Hepatocyte (in vitro differentiated cells): ENCODE measurements around the gene GART. TPM values are rescaled to one million over a fixed set of nuclear protein-coding genes. Genes with fewer than 3 reads are reported as not detected.

ENCODE experiments used
- DNase-seq: peaks from one replicate; pipeline ENCODE4 v3.0.0-alpha.2; 2016; ENCODE audit warnings: low spot score
- H2AFZ ChIP-seq: fragments of 200-600 bp; sonication (generic); 2 replicates; pipeline ENCODE4 v1.6.0; 2016; ENCODE audit warnings: antibody characterized with exemption, mild to moderate bottlenecking
- H3K27ac ChIP-seq: fragments of 200-600 bp; sonication (generic); 2 replicates; pipeline ENCODE4 v1.5.1; 2016; ENCODE audit warnings: mild to moderate bottlenecking
- H3K27me3 ChIP-seq: fragments of 200-600 bp; sonication (generic); 2 replicates; pipeline ENCODE4 v1.6.1; 2016
- H3K36me3 ChIP-seq: fragments of 200-600 bp; sonication (generic); replicated peaks from 2 replicates; pipeline ENCODE4 v1.5.1; 2016; ENCODE audit warnings: low read depth; ENCODE audit not compliant: insufficient read depth
- H3K4me1 ChIP-seq: fragments of 200-600 bp; sonication (generic); 2 replicates; pipeline ENCODE4 v1.5.1; 2016; ENCODE audit warnings: mild to moderate bottlenecking, moderate library complexity; ENCODE audit not compliant: insufficient read depth
- H3K4me2 ChIP-seq: fragments of 200-600 bp; sonication (generic); 2 replicates; pipeline ENCODE4 v1.6.0; 2016
- H3K4me3 ChIP-seq: fragments of 200-600 bp; sonication (generic); 2 replicates; pipeline ENCODE4 v1.5.1; 2016; ENCODE audit warnings: mild to moderate bottlenecking
- H3K79me2 ChIP-seq: fragments of 200-600 bp; sonication (generic); 2 replicates; pipeline ENCODE4 v1.6.0; 2017; ENCODE audit warnings: mild to moderate bottlenecking
- H3K9me2 ChIP-seq: fragments of 200-600 bp; sonication (generic); replicated peaks from 2 replicates; pipeline ENCODE4 v1.6.0; 2017; ENCODE audit warnings: mild to moderate bottlenecking; ENCODE audit not compliant: insufficient read depth
- H3K9me3 ChIP-seq: fragments of 200-600 bp; sonication (generic); 2 replicates; pipeline ENCODE4 v1.5.1; 2016; ENCODE audit warnings: low read depth, mild to moderate bottlenecking
- H4K20me1 ChIP-seq: fragments of 200-600 bp; sonication (generic); 2 replicates; pipeline ENCODE4 v1.6.0; 2016; ENCODE audit warnings: mild to moderate bottlenecking; ENCODE audit not compliant: insufficient read depth, poor library complexity, severe bottlenecking
- EZH2 ChIP-seq: fragments of 200-600 bp; sonication (generic); IDR thresholded peaks from 2 replicates; pipeline ENCODE4 v1.6.1; 2016; ENCODE audit warnings: antibody characterized with exemption, mild to moderate bottlenecking, borderline replicate concordance
- EZH2phosphoT487 ChIP-seq: fragments of 200-600 bp; sonication (generic); IDR thresholded peaks from one replicate; pipeline ENCODE4 v1.6.1; 2018; ENCODE audit warnings: antibody characterized with exemption, mild to moderate bottlenecking, low read depth, moderate library complexity; ENCODE audit not compliant: unreplicated experiment, severe bottlenecking
- WGBS: methylation state at CpG from one replicate; pipeline ENCODE4 v1.1.6; 2016; ENCODE audit warnings: low lambda C conversion rate; ENCODE audit errors: missing lambda C conversion rate; 5-methylcytosine and 5-hydroxymethylcytosine counted together
- polyA plus RNA-seq: library from polyadenylated mRNA; unstranded; fragments of >200 nt; fragmentation: Nextera tagmentation; extraction: Ambion mirVana; gene quantifications from 2 replicates; pipeline ENCODE4 v1.2.1, GENCODE V29; 2016
- total RNA-seq: library from RNA; depleted of rRNA; stranded (reverse); fragments of >200 nt; gene quantifications from 2 replicates; pipeline ENCODE4 v1.2.3, GENCODE V29; 2014
- TF ChIP-seq, protein P1 (sequence below): fragments of 200-600 bp; sonication (generic); IDR thresholded peaks from 2 replicates; pipeline ENCODE4 v1.5.1; 2016; ENCODE audit warnings: antibody characterized with exemption, mild to moderate bottlenecking; ENCODE audit not compliant: poor library complexity

The GART gene
- total and polyA plus RNA-seq, 2 experiments from 2014 or later: 41.6 to 83.3 TPM

GRCh38 chr21:33559813-33560212, 17.9 kb upstream of the GART start:
- Histone ChIP-seq H2AFZ (no peak overlapping the region), H4K20me1 (peaks cover 84% of the 10 kb centered on the region), H3K36me3 (no peaks in the 10 kb centered on the region), H3K27ac (no peak overlapping the region), H3K4me1 (no peaks in the 10 kb centered on the region), H3K4me3 (no peak overlapping the region), H3K9me3 (no peaks in the 10 kb centered on the region), H3K79me2 (peaks cover 97% of the 10 kb centered on the region), H3K27me3 (no peaks in the 10 kb centered on the region), H3K4me2 (no peak overlapping the region), H3K9me2 (no peaks in the 10 kb centered on the region)
- 97% methylated on average over 10 of the region's 10 CpGs for WGBS
- no peak for DNase-seq
- TF ChIP-seq EZH2 (no peak), EZH2phosphoT487 (no peak)
- TF ChIP-seq, protein P1, sequence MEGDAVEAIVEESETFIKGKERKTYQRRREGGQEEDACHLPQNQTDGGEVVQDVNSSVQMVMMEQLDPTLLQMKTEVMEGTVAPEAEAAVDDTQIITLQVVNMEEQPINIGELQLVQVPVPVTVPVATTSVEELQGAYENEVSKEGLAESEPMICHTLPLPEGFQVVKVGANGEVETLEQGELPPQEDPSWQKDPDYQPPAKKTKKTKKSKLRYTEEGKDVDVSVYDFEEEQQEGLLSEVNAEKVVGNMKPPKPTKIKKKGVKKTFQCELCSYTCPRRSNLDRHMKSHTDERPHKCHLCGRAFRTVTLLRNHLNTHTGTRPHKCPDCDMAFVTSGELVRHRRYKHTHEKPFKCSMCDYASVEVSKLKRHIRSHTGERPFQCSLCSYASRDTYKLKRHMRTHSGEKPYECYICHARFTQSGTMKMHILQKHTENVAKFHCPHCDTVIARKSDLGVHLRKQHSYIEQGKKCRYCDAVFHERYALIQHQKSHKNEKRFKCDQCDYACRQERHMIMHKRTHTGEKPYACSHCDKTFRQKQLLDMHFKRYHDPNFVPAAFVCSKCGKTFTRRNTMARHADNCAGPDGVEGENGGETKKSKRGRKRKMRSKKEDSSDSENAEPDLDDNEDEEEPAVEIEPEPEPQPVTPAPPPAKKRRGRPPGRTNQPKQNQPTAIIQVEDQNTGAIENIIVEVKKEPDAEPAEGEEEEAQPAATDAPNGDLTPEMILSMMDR: no peak

DNA sequence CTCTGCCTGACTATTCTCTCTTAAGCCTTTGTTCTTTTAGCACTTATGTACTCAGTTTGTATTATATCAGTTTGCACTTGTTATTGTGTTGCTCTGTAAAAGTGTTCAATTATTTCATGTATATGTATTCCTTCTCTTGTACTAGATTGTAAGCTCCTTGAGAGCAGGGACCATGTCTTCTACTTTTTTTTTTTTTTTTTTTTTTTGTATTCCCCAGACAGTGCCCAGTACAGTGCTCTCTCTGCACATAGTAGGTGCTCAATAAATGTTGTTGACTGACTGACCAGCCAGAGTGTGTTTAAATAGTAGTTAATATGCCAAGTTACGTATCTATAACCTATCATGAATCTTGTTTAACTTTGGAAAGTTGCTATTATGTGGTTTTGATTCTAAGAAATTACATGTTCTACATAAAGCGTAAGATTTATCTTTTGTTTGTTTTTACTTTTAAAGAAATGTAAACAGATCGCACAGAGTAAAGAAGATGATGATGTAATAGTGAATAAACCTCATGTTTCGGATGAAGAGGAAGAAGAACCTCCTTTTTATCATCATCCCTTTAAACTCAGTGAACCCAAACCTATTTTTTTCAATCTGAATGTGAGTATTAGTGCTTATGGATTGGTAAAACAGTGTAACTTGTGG, 17.0 kb upstream of the GART start:
- H3K4me3 ChIP-seq: no peak overlapping the region
- no peaks in the 10 kb centered on the region for H3K9me2 ChIP-seq
- no peaks in the 10 kb centered on the region for H3K4me1 ChIP-seq
- peaks cover 93% of the 10 kb centered on the region for H4K20me1 ChIP-seq
- no peak for DNase-seq
- H3K9me3 ChIP-seq: no peaks in the 10 kb centered on the region
- peaks cover 97% of the 10 kb centered on the region for H3K79me2 ChIP-seq
- H3K36me3 ChIP-seq: no peaks in the 10 kb centered on the region
- H3K27me3 ChIP-seq: no peaks in the 10 kb centered on the region
- H3K4me2 ChIP-seq: no peak overlapping the region
- 79% methylated on average over 4 of the region's 4 CpGs for WGBS
- TF ChIP-seq, protein P1: no peak
- TF ChIP-seq EZH2phosphoT487 (no peak), EZH2 (no peak)
- H3K27ac ChIP-seq: no peak overlapping the region
- no peak overlapping the region for H2AFZ ChIP-seq

DNA sequence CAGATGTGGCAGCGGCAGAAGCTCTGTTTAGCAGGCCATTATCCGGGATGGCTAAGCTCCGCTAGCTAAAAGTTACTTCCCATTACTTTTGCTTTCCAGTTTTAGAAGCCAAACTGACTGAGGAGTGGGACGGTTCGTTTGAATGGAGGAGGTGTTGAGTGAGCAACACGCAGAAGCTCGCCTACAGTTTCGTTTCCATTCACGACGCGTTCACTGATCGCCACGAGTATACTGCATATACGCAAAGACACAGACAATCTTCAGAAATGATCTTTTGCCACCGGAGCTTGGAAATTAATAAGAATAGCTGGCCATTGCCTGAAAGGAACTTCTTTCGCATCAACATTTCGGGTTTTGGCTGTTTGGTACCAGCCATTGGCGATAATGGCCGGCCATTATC, 15.5 kb upstream of the GART start:
- Histone ChIP-seq H2AFZ (no peak overlapping the region), H3K4me2 (no peak overlapping the region), H3K4me1 (no peaks in the 10 kb centered on the region), H3K36me3 (no peaks in the 10 kb centered on the region), H3K27ac (no peak overlapping the region), H3K79me2 (peaks cover 97% of the 10 kb centered on the region), H3K9me2 (no peaks in the 10 kb centered on the region), H4K20me1 (peaks cover 96% of the 10 kb centered on the region), H3K9me3 (no peaks in the 10 kb centered on the region), H3K4me3 (no peak overlapping the region), H3K27me3 (no peaks in the 10 kb centered on the region)
- no peak for DNase-seq
- TF ChIP-seq EZH2: no peak
- TF ChIP-seq EZH2phosphoT487: no peak
- TF ChIP-seq, protein P1: no peak
- WGBS: 98% methylated on average over 19 of the region's 19 CpGs
